OCI-LY1 (cell line): ENCODE data around the gene RPN2.

ENCODE experiments used
- H2AFZ ChIP-seq: fragments of 200-600 bp; sonication (generic), shearing (Covaris generic); 2 replicates; pipeline ENCODE4 v1.6.0; 2014; ENCODE audit warnings: antibody characterized with exemption, mild to moderate bottlenecking, low read length
- H3F3A ChIP-seq: fragments of 200-600 bp; sonication (generic), shearing (Covaris generic); 2 replicates; pipeline ENCODE4 v1.6.0; 2014; ENCODE audit warnings: mild to moderate bottlenecking, antibody characterized with exemption, low read length, moderate library complexity; ENCODE audit not compliant: insufficient read depth
- H3K27ac ChIP-seq: fragments of 200-600 bp; sonication (generic); 2 replicates; pipeline ENCODE4 v1.5.1; 2014; ENCODE audit warnings: low read length, mixed run types, mild to moderate bottlenecking, low read depth; ENCODE audit not compliant: poor library complexity, severe bottlenecking
- H3K27me3 ChIP-seq: fragments of 200-600 bp; sonication (generic); 2 replicates; pipeline ENCODE4 v1.6.0; 2014; ENCODE audit warnings: antibody characterized with exemption, mild to moderate bottlenecking, low read length, moderate library complexity; ENCODE audit not compliant: insufficient read depth
- H3K36me3 ChIP-seq: fragments of 200-600 bp; sonication (generic); 2 replicates; pipeline ENCODE4 v1.6.1; 2014; ENCODE audit warnings: mild to moderate bottlenecking, antibody characterized with exemption, low read length, moderate library complexity, mixed read lengths; ENCODE audit not compliant: insufficient read depth
- H3K4me1 ChIP-seq: fragments of 200-600 bp; sonication (generic); 2 replicates; pipeline ENCODE4 v1.5.1; 2014; ENCODE audit warnings: mild to moderate bottlenecking, low read length, moderate library complexity; ENCODE audit not compliant: insufficient read depth, severe bottlenecking
- H3K4me2 ChIP-seq: fragments of 200-600 bp; sonication (generic), shearing (Covaris generic); 2 replicates; pipeline ENCODE4 v1.6.1; 2014; ENCODE audit warnings: low read length
- H3K4me3 ChIP-seq: fragments of 200-600 bp; sonication (generic); 2 replicates; pipeline ENCODE4 v1.5.1; 2014; ENCODE audit warnings: low read length, low read depth, mild to moderate bottlenecking, mixed read lengths; ENCODE audit not compliant: poor library complexity, severe bottlenecking
- H3K79me2 ChIP-seq: fragments of 200-600 bp; shearing (Covaris generic); 2 replicates; pipeline ENCODE4 v1.6.1; 2016; ENCODE audit warnings: mixed run types, low read length, mixed read lengths; ENCODE audit not compliant: insufficient read depth
- H3K9ac ChIP-seq: fragments of 200-600 bp; sonication (generic), shearing (Covaris generic); 2 replicates; pipeline ENCODE4 v1.6.1; 2014; ENCODE audit warnings: mild to moderate bottlenecking, low read length, mixed read lengths
- H3K9me2 ChIP-seq: fragments of 200-600 bp; sonication (generic), shearing (Covaris generic); 2 replicates; pipeline ENCODE4 v1.6.1; 2014; ENCODE audit warnings: low read depth, mild to moderate bottlenecking, low read length, mixed read lengths
- H3K9me3 ChIP-seq: fragments of 200-600 bp; shearing (Covaris generic); 2 replicates; pipeline ENCODE4 v1.6.1; 2014; ENCODE audit warnings: low read length, mixed read lengths
- H4K20me1 ChIP-seq: fragments of 200-600 bp; sonication (generic), shearing (Covaris generic); 2 replicates; pipeline ENCODE4 v1.6.0; 2016; ENCODE audit warnings: mild to moderate bottlenecking, low read length; ENCODE audit not compliant: insufficient read depth
- EZH2 ChIP-seq: fragments of 200-600 bp; sonication (generic), shearing (Covaris generic); IDR thresholded peaks from 2 replicates; pipeline ENCODE4 v1.8.0; 2017; ENCODE audit warnings: borderline replicate concordance, mixed run types, mild to moderate bottlenecking, antibody characterized with exemption, low read length, moderate library complexity, mixed read lengths
- TF ChIP-seq, protein P1 (sequence below): fragments of 200-600 bp; sonication (generic), shearing (Covaris generic); IDR thresholded peaks from 2 replicates; pipeline ENCODE4 v1.5.1; 2017; ENCODE audit warnings: mild to moderate bottlenecking, antibody characterized with exemption, low read length, moderate library complexity, mixed read lengths

The RPN2 gene

DNA sequence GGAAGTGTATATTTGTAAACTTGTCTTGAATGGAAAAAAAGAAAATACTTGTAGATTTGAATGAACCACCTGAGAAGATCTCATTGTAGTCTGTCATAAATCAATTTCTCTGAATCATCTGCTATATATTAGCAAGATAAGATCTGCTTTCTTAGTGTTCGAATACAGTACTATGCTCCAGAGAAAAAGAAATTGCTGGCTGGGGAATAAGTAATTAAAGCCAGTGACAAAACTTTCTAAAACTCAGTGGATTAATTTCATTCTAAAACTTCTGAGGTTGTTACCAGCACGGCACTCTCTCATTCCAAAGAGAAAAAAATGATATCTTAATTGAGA, 22.7 kb downstream of the RPN2 start:
- peaks cover 8% of the 10 kb centered on the region for H3K79me2 ChIP-seq
- no peak overlapping the region for H3K4me2 ChIP-seq
- no peak overlapping the region for H2AFZ ChIP-seq
- no peaks in the 10 kb centered on the region for H3K9me2 ChIP-seq
- H3K4me1 ChIP-seq, result no peaks in the 10 kb centered on the region
- H3K9ac ChIP-seq, result no peak overlapping the region
- no peaks in the 10 kb centered on the region for H3K27me3 ChIP-seq
- H3F3A ChIP-seq, result no peaks in the 10 kb centered on the region
- no peak overlapping the region for H3K27ac ChIP-seq
- TF ChIP-seq EZH2, result no peak
- TF ChIP-seq, protein P1, sequence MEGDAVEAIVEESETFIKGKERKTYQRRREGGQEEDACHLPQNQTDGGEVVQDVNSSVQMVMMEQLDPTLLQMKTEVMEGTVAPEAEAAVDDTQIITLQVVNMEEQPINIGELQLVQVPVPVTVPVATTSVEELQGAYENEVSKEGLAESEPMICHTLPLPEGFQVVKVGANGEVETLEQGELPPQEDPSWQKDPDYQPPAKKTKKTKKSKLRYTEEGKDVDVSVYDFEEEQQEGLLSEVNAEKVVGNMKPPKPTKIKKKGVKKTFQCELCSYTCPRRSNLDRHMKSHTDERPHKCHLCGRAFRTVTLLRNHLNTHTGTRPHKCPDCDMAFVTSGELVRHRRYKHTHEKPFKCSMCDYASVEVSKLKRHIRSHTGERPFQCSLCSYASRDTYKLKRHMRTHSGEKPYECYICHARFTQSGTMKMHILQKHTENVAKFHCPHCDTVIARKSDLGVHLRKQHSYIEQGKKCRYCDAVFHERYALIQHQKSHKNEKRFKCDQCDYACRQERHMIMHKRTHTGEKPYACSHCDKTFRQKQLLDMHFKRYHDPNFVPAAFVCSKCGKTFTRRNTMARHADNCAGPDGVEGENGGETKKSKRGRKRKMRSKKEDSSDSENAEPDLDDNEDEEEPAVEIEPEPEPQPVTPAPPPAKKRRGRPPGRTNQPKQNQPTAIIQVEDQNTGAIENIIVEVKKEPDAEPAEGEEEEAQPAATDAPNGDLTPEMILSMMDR, result no peak
- H3K36me3 ChIP-seq, result peaks cover 94% of the 10 kb centered on the region
- H3K9me3 ChIP-seq, result no peaks in the 10 kb centered on the region
- H4K20me1 ChIP-seq, result 0 out of 2 replicates have a peak, but pooled peaks cover 3% of the 10 kb centered on the region
- H3K4me3 ChIP-seq, result no peak overlapping the region

DNA sequence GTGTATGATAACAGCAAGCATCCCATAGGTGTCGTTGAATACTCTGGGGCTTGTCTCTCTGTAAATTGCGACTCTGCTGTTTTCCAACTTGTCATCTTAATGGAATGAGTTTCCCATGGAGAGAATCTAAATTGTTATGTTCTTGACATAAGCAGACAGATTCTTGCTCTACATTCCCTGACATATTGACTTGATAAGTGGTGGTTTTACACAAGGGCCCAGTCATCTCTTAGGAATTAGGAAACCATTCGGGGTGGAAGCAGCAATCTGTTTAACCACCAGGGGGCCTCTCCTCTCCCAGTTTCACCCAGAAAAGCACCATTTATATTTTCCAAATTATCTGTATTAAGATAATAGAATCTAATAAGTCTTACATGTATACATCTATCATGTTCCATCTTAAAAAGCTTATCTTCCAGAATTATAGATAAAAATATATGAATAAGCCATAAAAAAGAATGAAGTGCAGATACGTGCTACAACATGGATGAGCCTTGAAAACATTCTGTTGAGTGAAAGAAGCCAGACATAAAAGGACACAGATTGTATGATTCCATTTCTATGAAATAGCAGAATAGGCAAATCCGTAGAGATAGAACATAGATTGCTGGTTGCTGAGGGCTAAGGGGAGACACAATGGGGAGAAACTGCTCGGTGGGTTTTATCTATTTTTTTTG, 23.3 kb downstream of the RPN2 start:
- Histone ChIP-seq H3K27ac (no peak overlapping the region), H3K9me3 (no peaks in the 10 kb centered on the region), H3K36me3 (peaks cover 95% of the 10 kb centered on the region), H3K79me2 (peaks cover 2% of the 10 kb centered on the region), H3K9me2 (no peaks in the 10 kb centered on the region), H3K4me3 (no peak overlapping the region), H3K4me1 (no peaks in the 10 kb centered on the region), H3K27me3 (no peaks in the 10 kb centered on the region), H3K4me2 (no peak overlapping the region), H3K9ac (no peak overlapping the region), H3F3A (no peaks in the 10 kb centered on the region), H4K20me1 (0 out of 2 replicates have a peak, but pooled peaks cover 3% of the 10 kb centered on the region), H2AFZ (no peak overlapping the region)
- TF ChIP-seq, protein P1, result peak; percentile 67
- TF ChIP-seq EZH2, result no peak

DNA sequence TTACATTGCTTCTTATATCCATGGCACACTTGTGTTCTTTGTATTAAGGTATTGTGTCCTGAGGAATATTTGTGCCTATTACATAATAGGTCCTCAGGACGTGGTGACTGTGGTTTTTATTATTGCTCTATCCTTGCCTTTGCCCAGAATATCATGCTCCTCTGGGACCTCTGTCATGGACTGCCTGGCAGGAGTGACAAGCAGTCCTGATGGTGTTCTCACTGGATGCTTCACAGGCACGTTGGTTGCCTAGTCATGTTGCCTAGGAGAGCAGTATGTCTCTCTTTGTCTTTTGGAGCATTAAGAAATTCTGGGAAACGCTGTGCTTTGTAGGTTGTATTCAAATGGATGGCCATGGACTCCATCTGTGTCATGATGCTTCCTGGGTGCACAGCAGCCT, 24.9 kb downstream of the RPN2 start:
- Histone ChIP-seq H3K4me3 (no peak overlapping the region), H3K9ac (no peak overlapping the region), H3K27me3 (no peaks in the 10 kb centered on the region), H3K4me1 (no peaks in the 10 kb centered on the region), H3K79me2 (no peaks in the 10 kb centered on the region), H3K27ac (no peak overlapping the region), H3K36me3 (peaks cover 94% of the 10 kb centered on the region), H2AFZ (no peak overlapping the region), H3K9me3 (no peaks in the 10 kb centered on the region), H3K4me2 (no peak overlapping the region), H4K20me1 (no peaks in the 10 kb centered on the region), H3F3A (no peaks in the 10 kb centered on the region), H3K9me2 (no peaks in the 10 kb centered on the region)
- TF ChIP-seq, protein P1, result no peak
- no peak for TF ChIP-seq EZH2
